ENCODE results near the gene MTX2. TPM values are rescaled to one million over a fixed set of nuclear protein-coding genes. Genes with fewer than 3 reads are reported as not detected.
"Not testable (repeated sequence)": the region's sequence is repeated elsewhere in the genome, so short reads cannot be mapped to it uniquely, and the experiment has no call there.

The MTX2 gene
- total and polyA plus RNA-seq, 5 donors from 2014 or later, result 7.1 to 23.2 (median 21.8) TPM

DNA sequence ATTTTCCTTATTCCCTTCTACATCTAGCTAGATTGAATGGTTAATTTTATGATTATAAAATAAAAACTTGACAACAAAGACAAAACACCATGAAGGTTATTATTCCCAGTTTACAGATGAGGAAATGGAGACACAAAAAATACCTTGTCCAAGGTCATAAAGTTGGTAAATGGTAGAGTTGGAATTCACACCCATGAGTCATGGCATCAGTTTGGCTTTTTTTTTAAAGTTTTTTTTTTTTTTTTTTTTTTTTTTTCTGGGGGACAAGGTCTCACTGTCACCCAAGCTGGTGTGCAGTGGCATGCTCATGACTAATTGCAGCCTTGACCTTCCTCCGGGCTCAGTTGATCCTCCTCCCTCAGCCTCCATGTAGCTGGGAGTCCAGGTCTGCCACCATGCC lies 70.0 kb downstream of the MTX2 start:
- Histone ChIP-seq H3K36me3 (ENCODE audit: control insufficient read depth, insufficient read depth, low read length) (peaks cover 11% of the 10 kb centered on the region), H3K4me3 (ENCODE audit: low read depth, low read length) (no peak overlapping the region), H3K4me1 (ENCODE audit: control insufficient read depth, insufficient read depth, low read length, poor library complexity, severe bottlenecking) (no peaks in the 10 kb centered on the region), H3K27ac (ENCODE audit: insufficient read depth, low read length, poor library complexity, severe bottlenecking) (no peak overlapping the region), H3K9me3 (ENCODE audit: control insufficient read depth in 2 of 2, low read length in 2 of 2) (no peaks in the 10 kb centered on the region), H3K27me3 (ENCODE audit: control insufficient read depth, insufficient read depth, low read length) (no peaks in the 10 kb centered on the region)
- ATAC-seq (ENCODE audit: low read depth in 2 of 2), result no peak
- no peaks in the 10 kb centered on the region for H3K27me3 Mint-ChIP-seq
- no peak overlapping the region for H3K27ac Mint-ChIP-seq
- peaks cover 0 to 2% (median 0%) of the 10 kb centered on the region in 7 donors for H3K9me3 Mint-ChIP-seq
- no peaks in the 10 kb centered on the region for H3K4me1 Mint-ChIP-seq
- no peak overlapping the region for H3K4me3 Mint-ChIP-seq
- DNase-seq, result no peak
- peaks cover 16% of the 10 kb centered on the region for H3K36me3 Mint-ChIP-seq

DNA sequence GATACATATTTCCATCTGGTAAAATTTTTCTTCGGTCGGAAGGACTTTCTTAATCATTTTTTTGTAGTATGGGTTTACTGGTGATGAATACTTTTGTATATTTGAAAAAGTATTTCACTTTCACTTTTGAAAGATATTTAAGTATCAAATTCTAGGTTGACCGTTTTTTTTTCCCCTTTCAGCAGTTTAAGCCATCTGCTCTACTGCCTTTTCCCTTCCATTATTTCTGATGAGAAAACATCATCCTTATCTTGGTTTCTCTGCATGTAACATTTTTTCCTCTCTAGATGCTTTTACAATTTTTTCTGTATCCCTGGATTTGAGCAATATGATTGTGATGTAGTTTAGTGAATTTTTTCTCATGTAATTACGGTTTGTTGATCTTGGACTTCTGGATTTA lies 87.0 kb downstream of the MTX2 start:
- Histone ChIP-seq H3K4me1 (ENCODE audit: control insufficient read depth, insufficient read depth, low read length, poor library complexity, severe bottlenecking) (no peaks in the 10 kb centered on the region), H3K9me3 (ENCODE audit: control insufficient read depth in 2 of 2, low read length in 2 of 2) (no peaks in the 10 kb centered on the region), H3K27me3 (ENCODE audit: control insufficient read depth, insufficient read depth, low read length) (no peaks in the 10 kb centered on the region), H3K27ac (ENCODE audit: insufficient read depth, low read length, poor library complexity, severe bottlenecking) (no peak overlapping the region), H3K4me3 (ENCODE audit: low read depth, low read length) (no peak overlapping the region), H3K36me3 (ENCODE audit: control insufficient read depth, insufficient read depth, low read length) (no peaks in the 10 kb centered on the region)
- ATAC-seq (ENCODE audit: low read depth in 2 of 2), result no peak
- Mint-ChIP-seq H3K4me1 (peaks cover 0 to 8% (median 0%) of the 10 kb centered on the region in 4 donors), H3K27me3 (peaks cover 24% of the 10 kb centered on the region), H3K4me3 (no peak overlapping the region), H3K27ac (no peak overlapping the region), H3K36me3 (peaks cover 4% of the 10 kb centered on the region), H3K9me3 (peaks cover 0 to 5% (median 0%) of the 10 kb centered on the region in 7 donors)
- DNase-seq, result no peak

DNA sequence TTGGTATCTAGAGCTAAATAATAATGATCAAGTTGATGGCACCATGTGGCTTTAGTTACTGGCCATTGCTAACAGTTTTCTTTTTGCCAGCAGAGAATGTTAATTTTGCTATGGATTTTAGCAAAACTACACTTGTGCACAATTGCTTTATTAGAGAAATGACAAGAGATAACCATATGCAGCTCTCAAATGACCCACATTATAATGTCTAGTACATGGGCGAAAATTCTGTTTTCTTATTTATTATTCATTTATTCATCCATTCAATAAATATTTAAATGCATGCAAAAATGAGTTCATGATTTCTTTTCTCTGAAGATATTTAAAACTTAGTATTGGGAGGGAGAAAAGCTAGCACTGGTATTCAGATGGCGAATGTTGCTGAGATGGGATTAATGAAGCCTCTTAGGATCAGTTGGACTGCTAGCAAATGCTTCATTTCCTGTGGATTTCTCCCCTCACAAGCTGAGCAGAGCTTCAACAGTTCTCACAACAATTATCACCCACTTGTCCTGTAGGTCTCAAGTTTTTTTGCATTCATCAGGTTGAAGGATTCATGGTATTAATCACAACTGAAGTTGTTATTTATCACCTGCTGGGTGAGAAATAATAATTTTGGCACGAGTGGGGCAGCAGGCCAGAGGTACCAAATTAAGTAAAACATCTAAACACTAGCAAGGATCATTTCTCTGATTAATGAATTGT lies 95.2 kb downstream of the MTX2 start:
- Mint-ChIP-seq H3K27me3 (peaks cover 21% of the 10 kb centered on the region), H3K4me1 (no peaks in the 10 kb centered on the region), H3K4me3 (no peak overlapping the region), H3K27ac (no peak overlapping the region), H3K36me3 (no peaks in the 10 kb centered on the region), H3K9me3 (peaks cover 0 to 4% (median 2%) of the 10 kb centered on the region in 7 donors)
- H3K4me3 ChIP-seq (ENCODE audit: low read depth, low read length), result no peak overlapping the region
- DNase-seq, result no peak
- H3K27ac ChIP-seq (ENCODE audit: insufficient read depth, low read length, poor library complexity, severe bottlenecking), result no peak overlapping the region
- H3K9me3 ChIP-seq (ENCODE audit: control insufficient read depth in 2 of 2, low read length in 2 of 2), result no peaks in the 10 kb centered on the region
- ATAC-seq (ENCODE audit: low read depth in 2 of 2), result no peak
- H3K36me3 ChIP-seq (ENCODE audit: control insufficient read depth, insufficient read depth, low read length), result no peaks in the 10 kb centered on the region
- H3K27me3 ChIP-seq (ENCODE audit: control insufficient read depth, insufficient read depth, low read length), result peaks cover 5% of the 10 kb centered on the region
- H3K4me1 ChIP-seq (ENCODE audit: control insufficient read depth, insufficient read depth, low read length, poor library complexity, severe bottlenecking), result no peaks in the 10 kb centered on the region

DNA sequence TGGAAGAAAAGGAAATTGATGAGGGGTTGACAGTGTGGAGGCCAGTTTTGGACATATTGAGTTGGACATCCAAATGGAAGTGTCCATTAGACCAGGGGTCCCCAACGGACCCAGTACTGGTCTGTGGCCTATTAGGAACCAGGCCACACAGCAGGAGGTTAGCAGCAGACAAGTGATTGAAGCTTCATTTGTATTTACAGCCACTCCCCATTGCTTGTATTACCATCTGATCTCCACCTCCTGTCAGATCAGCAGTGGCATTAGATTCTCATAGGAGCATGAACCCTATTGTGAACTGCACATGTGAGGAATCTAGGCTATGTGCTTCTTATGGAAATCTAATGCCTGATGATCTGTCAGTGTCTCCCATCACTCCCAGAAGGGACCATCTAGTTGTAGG lies 99.1 kb downstream of the MTX2 start:
- H3K27me3 Mint-ChIP-seq, result peaks cover 13% of the 10 kb centered on the region
- H3K4me3 ChIP-seq (ENCODE audit: low read depth, low read length), result no peak overlapping the region
- H3K27me3 ChIP-seq (ENCODE audit: control insufficient read depth, insufficient read depth, low read length), result peaks cover 3% of the 10 kb centered on the region
- H3K9me3 Mint-ChIP-seq, result peaks cover 0 to 4% (median 2%) of the 10 kb centered on the region in 7 donors
- H3K36me3 ChIP-seq (ENCODE audit: control insufficient read depth, insufficient read depth, low read length), result no peaks in the 10 kb centered on the region
- H3K4me3 Mint-ChIP-seq, result no peak overlapping the region
- H3K36me3 Mint-ChIP-seq, result no peaks in the 10 kb centered on the region
- ATAC-seq (ENCODE audit: low read depth in 2 of 2) (no peak), DNase-seq (no peak)
- no peak overlapping the region for H3K27ac ChIP-seq (ENCODE audit: insufficient read depth, low read length, poor library complexity, severe bottlenecking)
- no peaks in the 10 kb centered on the region for H3K9me3 ChIP-seq (ENCODE audit: control insufficient read depth in 2 of 2, low read length in 2 of 2)
- H3K27ac Mint-ChIP-seq, result no peak overlapping the region
- H3K4me1 ChIP-seq (ENCODE audit: control insufficient read depth, insufficient read depth, low read length, poor library complexity, severe bottlenecking), result no peaks in the 10 kb centered on the region
- no peaks in the 10 kb centered on the region for H3K4me1 Mint-ChIP-seq

DNA sequence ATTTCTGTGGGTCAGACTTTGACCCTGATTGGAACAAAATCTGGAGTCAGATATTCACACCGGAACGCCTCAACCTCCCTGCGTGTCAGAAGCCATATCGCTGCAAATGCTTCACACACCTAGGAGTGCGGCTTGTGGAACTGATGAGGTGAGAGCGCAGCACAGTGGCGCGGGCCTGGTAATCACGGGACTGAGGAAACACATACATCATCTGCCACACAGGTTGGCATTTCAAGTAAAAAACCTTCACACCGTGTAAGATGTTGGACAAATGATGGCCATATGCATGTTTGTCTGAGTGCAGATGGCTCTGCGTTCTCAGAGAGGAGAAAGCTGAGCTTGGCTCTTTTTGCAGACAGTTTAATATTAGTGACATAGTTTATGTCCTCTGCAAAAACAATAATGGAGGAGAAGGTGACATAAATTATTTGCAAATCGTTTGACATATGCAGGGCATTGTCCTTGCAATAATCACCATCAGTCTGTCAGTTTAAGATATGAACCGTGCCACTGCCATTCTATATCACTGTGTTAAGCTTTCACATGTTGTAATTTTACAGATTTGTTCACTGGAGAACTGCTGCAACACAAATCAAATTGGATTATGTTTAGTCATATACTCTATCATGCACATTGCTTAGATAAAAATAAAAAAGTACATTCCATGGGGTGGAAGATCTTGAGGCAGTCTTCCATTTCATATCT lies 101.4 kb downstream of the MTX2 start:
- Histone ChIP-seq H3K4me3 (ENCODE audit: low read depth, low read length) (no peak overlapping the region), H3K9me3 (ENCODE audit: control insufficient read depth in 2 of 2, low read length in 2 of 2) (no peaks in the 10 kb centered on the region), H3K27me3 (ENCODE audit: control insufficient read depth, insufficient read depth, low read length) (peaks cover 2% of the 10 kb centered on the region), H3K27ac (ENCODE audit: insufficient read depth, low read length, poor library complexity, severe bottlenecking) (no peak overlapping the region), H3K4me1 (ENCODE audit: control insufficient read depth, insufficient read depth, low read length, poor library complexity, severe bottlenecking) (no peaks in the 10 kb centered on the region), H3K36me3 (ENCODE audit: control insufficient read depth, insufficient read depth, low read length) (no peaks in the 10 kb centered on the region)
- H3K36me3 Mint-ChIP-seq, result no peaks in the 10 kb centered on the region
- H3K27ac Mint-ChIP-seq, result no peak overlapping the region
- peaks cover 0 to 4% (median 1%) of the 10 kb centered on the region in 7 donors for H3K9me3 Mint-ChIP-seq
- no peak for DNase-seq
- no peak overlapping the region for H3K4me3 Mint-ChIP-seq
- peaks cover 13% of the 10 kb centered on the region for H3K27me3 Mint-ChIP-seq
- H3K4me1 Mint-ChIP-seq, result no peaks in the 10 kb centered on the region
- no peak for ATAC-seq (ENCODE audit: low read depth in 2 of 2)

DNA sequence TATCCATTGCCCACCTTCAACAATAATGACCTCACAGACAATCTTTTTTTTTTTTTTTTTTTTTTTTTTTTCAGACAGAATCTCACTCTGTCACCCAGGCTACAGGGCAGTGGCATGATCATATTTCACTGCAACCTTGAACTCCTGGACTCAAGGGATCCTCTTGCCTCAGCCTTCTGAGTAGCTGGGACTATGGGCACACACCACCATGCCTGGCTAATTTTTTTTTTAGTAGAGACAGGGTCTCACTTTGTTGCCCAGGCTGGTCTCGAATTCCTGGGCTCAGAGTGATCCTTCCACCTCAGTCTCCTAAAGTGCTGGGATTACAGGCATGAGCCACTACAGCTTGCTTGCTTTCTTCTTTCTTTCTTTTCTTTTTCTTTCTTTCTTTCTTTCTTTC lies 103.9 kb downstream of the MTX2 start:
- H3K36me3 ChIP-seq (ENCODE audit: control insufficient read depth, insufficient read depth, low read length); H3K4me1 ChIP-seq (ENCODE audit: control insufficient read depth, insufficient read depth, low read length, poor library complexity, severe bottlenecking); H3K4me1 Mint-ChIP-seq; H3K27ac Mint-ChIP-seq; H3K27ac ChIP-seq (ENCODE audit: insufficient read depth, low read length, poor library complexity, severe bottlenecking); H3K36me3 Mint-ChIP-seq; H3K4me3 Mint-ChIP-seq; DNase-seq; H3K27me3 ChIP-seq (ENCODE audit: control insufficient read depth, insufficient read depth, low read length); H3K4me3 ChIP-seq (ENCODE audit: low read depth, low read length); H3K9me3 Mint-ChIP-seq; ATAC-seq (ENCODE audit: low read depth in 2 of 2); H3K27me3 Mint-ChIP-seq; H3K9me3 ChIP-seq (ENCODE audit: control insufficient read depth in 2 of 2, low read length in 2 of 2): not testable (repeated sequence)

DNA sequence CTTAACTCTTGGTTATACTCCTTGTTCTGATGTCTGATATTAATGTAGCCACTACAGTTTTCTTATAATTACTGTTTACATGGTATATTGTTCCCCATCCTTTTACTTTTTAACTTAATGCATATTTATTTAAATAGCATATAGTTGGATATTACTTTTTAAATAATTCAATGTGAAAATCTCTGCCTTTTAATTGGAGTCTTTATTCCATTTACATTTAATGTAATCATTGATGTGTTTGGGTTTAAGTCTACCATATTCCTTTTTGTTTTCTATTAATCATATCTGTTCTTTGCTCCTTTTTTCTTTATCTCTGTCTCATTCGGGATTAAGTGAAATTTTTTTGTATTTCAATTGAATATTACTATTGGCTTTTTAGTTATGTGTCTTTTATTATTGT lies 109.1 kb downstream of the MTX2 start:
- Histone ChIP-seq H3K4me1 (ENCODE audit: control insufficient read depth, insufficient read depth, low read length, poor library complexity, severe bottlenecking) (no peaks in the 10 kb centered on the region), H3K27me3 (ENCODE audit: control insufficient read depth, insufficient read depth, low read length) (no peaks in the 10 kb centered on the region), H3K36me3 (ENCODE audit: control insufficient read depth, insufficient read depth, low read length) (no peaks in the 10 kb centered on the region), H3K9me3 (ENCODE audit: control insufficient read depth in 2 of 2, low read length in 2 of 2) (peaks cover 8 to 18% of the 10 kb centered on the region in 2 experiments), H3K4me3 (ENCODE audit: low read depth, low read length) (no peak overlapping the region), H3K27ac (ENCODE audit: insufficient read depth, low read length, poor library complexity, severe bottlenecking) (no peak overlapping the region)
- no peak for DNase-seq
- Mint-ChIP-seq H3K4me1 (no peaks in the 10 kb centered on the region), H3K36me3 (no peaks in the 10 kb centered on the region), H3K9me3 (peaks cover 0 to 14% (median 5%) of the 10 kb centered on the region in 7 donors), H3K27ac (no peak overlapping the region), H3K4me3 (no peak overlapping the region), H3K27me3 (peaks cover 10% of the 10 kb centered on the region)
- no peak for ATAC-seq (ENCODE audit: low read depth in 2 of 2)

DNA sequence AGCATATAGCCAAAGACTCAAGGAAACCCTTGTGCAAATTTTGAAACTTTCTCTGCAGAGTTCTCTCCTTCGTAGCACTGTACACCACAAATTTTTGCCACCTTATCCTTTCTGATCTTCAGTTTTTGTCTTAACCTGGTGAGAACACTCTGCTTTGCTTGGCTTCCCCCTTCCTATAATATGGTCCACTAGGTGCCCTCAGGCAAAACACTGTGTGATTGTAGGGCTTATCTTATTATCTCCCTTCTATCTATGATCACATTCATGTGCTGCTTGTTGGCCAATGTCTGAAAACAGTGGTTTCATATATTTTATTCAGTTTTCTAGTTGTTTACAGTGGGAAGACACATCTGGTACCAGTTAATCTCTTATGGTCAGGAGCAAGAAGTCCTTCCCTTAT lies 111.1 kb downstream of the MTX2 start:
- Histone ChIP-seq H3K9me3 (ENCODE audit: control insufficient read depth in 2 of 2, low read length in 2 of 2) (peaks cover 8 to 18% of the 10 kb centered on the region in 2 experiments), H3K27me3 (ENCODE audit: control insufficient read depth, insufficient read depth, low read length) (peaks cover 3% of the 10 kb centered on the region), H3K36me3 (ENCODE audit: control insufficient read depth, insufficient read depth, low read length) (no peaks in the 10 kb centered on the region), H3K4me1 (ENCODE audit: control insufficient read depth, insufficient read depth, low read length, poor library complexity, severe bottlenecking) (no peaks in the 10 kb centered on the region), H3K4me3 (ENCODE audit: low read depth, low read length) (no peak overlapping the region), H3K27ac (ENCODE audit: insufficient read depth, low read length, poor library complexity, severe bottlenecking) (no peak overlapping the region)
- no peak overlapping the region for H3K27ac Mint-ChIP-seq
- DNase-seq, result no peak
- H3K27me3 Mint-ChIP-seq, result peaks cover 11% of the 10 kb centered on the region
- H3K4me1 Mint-ChIP-seq, result no peaks in the 10 kb centered on the region
- H3K36me3 Mint-ChIP-seq, result no peaks in the 10 kb centered on the region
- H3K4me3 Mint-ChIP-seq, result no peak overlapping the region
- H3K9me3 Mint-ChIP-seq, result peaks cover 0 to 14% (median 5%) of the 10 kb centered on the region in 7 donors
- ATAC-seq (ENCODE audit: low read depth in 2 of 2), result no peak

Data from CD4-positive, CD25-positive, alpha-beta regulatory T cell (primary cell).